ENCODE measurements around the gene HDAC5.
A peak's percentile ranks its signal among the peaks of the same experiment; 100 is the strongest.

The HDAC5 gene

DNA sequence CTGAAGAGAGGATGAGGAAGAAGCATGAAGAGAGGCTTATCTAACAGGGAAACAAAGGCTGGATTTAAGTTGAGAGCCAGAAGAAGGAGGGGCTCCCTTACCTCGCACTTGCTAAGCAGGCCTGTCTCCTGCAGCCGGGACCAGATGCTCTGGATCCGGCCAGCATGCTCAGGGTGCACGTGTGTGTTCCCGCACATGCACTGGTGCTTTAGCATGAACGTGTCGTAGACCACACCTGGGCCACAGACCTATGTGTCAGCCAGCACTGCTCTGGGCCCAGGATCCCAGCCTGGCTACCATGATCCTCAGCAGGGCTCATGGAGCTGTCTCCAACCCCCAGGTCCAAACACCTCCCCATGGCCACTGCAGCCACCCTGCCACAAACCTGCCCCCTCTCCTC lies 38.5 kb downstream of the HDAC5 start:
- no peak for DNase-seq

DNA sequence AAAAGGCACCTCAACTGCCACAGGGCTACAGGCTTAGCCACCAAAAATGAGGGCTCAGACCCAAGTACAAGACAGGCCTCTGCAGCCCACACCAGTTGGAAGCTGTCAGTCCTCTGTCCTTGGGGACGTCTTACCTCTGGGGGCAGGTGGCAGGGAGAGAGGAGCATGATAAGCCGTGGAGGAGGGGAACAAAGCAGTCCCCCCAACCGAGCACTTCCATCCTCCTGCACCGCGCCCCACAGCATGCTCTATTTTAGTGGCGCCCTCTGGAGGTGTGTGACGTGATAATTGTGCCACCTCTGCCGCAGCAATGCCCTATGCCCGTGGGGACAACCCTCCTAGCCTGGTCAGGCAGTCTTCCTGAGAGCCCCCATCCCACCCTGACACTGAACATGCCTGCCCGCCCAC lies 39.3 kb downstream of the HDAC5 start:
- DNase-seq, result no peak

DNA sequence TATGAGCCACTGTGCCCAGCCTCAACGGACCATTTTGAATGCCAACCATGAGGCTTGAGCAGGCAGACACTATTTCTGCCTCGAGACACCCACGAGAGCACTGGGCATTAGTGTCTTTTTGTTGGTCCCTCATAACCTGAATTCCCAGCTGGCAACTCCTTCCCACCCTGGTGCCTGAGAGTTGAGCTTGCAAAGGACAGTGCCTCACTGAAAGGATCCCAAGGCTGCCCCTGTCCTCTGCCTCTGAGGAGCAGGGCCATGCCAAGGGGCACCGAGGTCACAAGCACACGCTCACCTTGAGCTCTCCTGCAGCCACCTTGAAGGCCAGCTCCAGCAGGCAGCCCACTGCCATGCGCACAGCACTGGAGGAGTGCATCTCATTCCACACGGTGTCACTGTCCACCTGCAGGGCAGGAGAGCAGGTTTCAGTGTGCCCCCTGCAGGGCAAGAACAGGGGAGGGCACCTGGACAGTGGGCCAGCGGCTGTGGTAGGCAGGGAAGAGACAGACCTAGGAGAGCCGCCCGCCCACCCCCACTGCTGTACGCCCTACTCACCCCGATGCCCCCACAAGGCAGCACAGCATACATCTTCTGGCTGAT lies 40.1 kb downstream of the HDAC5 start:
- no peak for DNase-seq

DNA sequence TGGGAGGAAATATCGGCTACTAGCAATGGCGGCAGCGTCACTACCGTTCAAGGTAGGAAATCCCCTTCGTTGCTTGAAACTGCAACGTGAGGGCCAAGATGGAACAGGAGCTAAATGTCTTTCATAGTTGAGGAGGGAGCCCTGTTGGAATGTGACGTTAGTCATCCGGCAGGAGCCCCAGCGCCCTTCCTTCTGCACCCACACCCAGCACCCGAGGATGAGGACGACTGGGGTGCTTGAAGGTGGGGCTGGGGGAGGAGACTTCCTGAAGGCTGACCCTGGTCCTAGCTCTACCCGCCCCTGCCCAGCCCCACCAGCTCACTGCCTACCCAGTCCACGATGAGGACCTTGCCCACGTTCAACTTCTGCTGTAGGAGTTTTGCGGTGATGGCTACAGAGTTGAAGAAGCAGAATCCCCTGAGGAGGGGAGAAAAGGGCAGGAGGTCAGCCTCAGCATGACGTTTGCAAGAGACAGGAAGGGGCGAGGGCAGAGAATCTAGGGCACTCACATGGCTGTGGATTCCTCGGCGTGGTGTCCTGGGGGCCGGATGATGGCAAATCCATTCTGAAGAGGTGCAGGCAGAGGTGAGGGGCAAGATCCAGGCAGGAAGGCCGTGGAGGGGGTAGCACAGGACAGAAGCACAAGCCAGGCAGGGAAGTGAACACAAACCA lies 41.0 kb downstream of the HDAC5 start:
- DNase-seq, result no peak

DNA sequence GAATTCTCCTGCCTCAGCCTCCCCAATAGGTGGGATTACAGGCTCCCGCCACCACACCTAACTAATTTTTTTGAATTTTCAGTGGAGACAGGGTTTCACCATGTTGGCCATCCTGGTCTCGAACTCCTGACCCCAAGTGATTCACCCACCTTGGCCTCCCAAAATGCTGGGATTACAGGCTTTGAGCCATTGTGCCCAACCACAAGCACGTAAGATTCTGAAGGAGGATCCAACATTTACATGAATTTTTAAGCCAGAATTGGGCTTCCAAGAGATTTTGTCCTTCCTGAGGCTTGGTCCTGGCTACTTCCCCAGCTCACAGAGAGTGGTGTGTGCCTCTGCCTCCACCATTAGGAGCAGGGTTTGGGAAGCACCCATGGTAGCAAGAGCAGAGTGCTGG lies 41.8 kb downstream of the HDAC5 start:
- DNase-seq, result no peak

DNA sequence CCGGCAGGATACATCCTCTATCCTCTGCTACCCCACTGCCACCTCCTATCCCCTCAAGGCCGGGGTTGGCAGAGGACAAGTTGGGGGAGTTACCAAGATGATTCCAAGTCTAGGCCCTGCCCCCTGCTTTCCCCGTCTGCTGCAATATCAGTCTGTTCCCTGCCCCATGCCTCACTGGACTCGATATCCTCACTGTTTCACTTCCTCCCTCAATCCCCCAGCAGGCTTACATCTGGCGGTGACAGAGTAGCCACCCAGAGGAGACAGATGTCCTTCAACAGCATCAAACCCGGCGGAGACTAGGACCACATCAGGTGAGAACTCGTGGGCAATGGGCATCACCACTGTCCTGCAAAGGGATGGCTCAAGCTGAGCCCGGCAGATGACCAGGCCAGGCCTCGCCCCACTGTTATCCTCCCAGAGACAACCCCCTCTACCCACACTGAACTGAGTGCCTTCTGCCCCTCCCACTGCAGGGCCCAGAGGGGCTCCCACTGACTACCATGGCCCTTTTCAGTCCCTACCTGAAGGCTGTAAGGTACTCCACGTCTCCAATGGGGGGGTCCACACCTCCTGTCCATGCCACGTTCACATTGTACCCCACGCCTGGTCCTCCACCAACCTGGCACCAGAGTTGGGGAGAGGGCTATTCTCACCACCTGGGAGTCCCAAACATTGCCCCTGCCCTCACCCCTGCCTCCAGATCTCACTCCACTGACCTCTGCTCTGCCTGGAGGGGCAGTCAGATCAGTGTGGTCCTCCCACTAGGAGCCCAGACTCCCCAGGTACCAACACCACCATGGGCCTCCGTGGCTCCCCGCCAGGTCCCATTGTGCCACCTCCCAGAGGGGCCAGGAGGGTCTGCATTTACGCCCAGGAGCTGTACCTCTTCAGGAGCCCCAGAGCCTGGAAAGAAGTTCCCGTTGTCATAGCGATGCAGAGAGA lies 43.3 kb downstream of the HDAC5 start:
- no peak for DNase-seq

DNA sequence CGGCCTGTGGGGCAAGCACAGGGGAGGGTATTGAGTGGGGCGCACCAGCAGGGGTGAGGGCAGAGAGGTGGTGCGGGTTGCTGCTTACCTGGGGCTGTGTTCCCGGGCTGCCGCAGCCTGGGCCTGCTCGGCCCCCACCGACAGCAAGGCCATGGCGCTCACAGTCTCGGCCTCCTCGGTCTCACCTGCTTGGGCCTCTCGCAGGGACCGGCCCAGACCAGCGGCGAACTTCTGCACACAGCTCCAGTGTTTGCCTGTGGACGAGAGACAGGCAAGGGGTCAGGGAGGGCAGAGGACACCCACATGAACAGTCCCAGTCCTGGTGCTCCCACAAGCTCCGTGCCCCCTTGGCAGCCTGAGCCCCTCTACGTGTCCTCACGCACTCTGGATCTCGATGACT lies 45.0 kb downstream of the HDAC5 start:
- no peak for DNase-seq

DNA sequence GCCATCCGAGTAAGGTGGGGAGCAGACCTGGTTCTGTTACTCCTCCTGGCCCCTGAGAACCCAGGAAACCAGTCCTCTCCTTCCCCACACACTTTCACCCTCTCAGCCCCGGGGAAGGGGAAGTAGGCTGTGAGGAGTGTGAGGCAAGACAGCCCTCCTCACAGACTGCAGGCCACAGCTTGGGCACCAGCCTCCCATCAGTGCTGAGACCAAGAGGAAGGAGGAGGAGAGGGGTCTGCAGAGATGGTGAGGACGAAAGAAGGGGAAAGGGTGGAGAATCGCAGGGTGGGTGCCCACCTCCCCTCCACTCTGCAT lies 45.9 kb downstream of the HDAC5 start:
- DNase-seq, result no peak

DNA sequence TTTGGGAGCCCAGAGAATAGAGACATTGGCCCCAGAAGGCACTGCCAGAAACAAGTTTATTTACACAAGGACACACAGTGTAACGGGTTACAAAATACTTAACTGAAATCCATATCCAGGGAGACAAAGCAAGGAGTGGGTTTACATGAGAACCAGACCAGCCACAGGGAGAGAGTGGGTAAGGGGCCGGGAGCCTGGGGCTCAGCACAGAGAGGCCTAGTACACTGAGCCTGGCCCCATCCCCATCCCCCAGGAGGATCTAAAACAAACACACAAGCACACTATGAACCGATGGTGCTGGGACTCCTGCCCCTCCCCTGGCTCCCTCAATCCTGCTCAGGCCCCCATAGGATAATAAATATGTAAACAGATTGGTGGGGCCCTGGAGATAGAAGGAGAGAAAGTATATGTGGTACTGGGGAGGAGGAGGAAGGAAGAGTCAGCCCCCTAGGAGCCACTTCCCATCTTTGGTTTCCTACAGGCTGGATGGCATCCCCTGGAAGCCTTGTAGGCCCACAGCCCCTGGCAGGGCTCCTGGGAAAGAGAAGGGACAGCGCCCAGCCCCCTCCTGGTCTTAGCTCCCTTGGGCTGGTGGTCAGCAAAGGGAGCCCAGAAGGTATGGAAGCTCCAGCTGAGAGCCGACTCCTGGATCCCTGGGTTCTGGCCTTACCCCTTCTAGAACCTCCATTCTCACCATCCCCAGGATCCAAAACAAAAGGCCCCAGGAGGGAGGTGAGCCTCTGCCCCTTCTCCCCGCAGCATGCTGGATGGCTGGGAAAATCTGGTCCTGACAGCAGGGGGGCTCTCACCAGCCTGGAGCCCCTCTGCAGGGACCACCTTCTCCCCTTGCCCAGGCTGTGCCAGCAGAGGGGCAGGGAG lies 46.5 kb downstream of the HDAC5 start:
- no peak for DNase-seq

DNA sequence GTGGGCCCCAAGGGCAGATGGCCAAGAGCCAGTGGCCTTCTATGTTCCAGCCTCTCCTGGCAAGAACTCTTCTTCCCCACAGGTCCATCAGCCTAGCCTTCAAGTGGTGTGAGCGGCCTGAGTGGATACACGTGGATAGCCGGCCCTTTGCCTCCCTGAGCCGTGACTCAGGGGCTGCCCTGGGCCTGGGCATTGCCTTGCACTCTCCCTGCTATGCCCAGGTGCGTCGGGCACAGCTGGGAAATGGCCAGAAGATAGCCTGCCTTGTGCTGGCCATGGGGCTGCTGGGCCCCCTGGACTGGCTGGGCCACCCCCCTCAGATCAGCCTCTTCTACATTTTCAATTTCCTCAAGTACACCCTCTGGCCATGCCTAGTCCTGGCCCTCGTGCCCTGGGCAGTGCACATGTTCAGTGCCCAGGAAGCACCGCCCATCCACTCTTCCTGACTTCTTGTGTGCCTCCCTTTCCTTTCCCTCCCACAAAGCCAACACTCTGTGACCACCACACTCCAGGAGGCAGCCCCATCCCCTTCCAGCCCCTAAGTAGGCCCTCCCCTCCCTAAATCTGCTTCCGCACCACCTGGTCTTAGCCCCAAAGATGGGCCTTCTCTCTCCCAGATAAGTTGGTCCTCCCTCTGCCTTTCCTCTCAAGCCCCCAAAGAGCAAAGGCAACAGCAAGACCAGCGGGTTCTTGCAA lies 47.7 kb downstream of the HDAC5 start:
- no peak for DNase-seq

DNA sequence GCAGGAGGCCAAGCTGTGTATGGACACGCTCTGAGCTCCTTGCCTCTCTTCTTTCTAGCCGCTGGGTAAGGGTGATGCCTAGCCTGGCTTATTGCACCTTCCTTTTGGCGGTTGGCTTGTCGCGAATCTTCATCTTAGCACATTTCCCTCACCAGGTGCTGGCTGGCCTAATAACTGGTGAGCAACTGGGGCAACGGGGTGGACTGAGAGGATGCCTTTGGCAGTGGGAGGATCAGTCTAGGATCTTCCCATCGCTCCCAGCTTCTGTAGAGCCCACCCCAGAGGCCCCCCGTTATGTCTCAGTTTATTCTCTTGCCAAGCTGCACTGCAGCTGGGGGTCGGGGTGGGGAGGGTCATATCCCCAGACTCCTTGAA lies 48.5 kb downstream of the HDAC5 start:
- no peak for DNase-seq

DNA sequence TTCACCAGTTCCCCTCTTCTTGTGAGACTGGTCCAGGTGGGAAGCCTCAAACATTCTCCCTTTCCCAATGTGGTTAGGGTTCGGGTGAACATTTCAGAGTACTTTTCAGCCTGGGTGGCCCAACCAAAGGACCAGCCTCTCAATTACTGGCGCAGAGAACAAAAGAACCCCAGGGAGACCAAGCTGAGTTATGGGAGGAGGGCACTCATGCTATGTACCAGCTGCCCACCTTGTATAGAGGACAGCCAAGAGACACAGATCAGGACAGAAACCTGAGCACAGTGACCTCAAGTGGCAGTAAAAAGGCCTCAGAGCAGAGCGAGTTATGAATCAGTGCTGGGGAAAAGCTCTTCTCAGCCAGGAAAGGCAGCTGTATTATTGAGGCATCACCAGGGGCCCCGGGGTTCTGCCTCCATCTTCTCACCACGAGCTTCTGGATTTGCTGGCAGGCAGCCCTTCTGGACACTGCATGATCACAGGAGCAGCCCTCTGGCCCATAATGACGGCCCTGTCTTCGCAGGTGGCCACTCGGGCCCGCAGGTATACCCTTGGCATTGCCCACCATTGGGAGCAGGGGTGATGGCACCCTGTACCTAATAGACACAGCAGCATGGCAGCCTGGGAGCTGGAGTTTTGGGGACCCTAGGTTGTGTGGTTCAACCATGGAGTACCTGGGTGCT lies 49.1 kb downstream of the HDAC5 start:
- DNase-seq, result no peak

DNA sequence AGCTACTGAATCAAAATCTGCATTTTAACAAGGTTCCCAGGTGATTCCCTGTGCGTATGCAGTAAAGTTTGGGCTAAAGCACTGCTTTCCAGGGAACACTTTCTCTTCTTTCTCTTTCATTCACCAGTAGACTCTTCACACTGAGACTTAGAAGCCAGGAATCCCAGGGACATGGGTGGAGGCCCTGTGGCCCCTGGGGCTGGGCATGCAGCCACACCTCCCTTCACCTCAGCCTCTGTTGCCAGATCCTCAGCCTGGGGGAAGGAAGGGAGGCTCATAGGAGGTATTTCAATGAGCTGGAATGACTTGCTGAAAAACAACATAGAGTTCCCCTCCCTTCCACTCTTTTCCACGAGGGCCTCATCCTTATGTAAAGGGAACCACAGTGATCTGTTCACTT lies 51.7 kb downstream of the HDAC5 start:
- DNase-seq, result no peak

DNA sequence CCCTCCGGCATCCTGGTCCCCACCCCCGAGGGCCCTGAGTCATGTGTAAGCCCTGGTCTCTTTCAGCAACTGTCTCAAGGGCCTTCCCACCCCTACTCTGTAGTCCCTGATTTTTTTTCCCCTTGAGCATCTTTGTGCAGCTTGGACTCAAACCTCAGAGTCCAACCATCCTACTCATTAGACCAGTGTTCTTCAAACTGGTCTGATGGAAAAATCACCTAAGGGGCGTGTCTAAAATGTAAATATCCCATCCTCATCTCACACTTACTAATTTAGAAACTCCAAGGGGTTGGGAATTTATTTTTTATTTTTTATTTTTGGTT lies 52.3 kb downstream of the HDAC5 start:
- no peak for DNase-seq

DNA sequence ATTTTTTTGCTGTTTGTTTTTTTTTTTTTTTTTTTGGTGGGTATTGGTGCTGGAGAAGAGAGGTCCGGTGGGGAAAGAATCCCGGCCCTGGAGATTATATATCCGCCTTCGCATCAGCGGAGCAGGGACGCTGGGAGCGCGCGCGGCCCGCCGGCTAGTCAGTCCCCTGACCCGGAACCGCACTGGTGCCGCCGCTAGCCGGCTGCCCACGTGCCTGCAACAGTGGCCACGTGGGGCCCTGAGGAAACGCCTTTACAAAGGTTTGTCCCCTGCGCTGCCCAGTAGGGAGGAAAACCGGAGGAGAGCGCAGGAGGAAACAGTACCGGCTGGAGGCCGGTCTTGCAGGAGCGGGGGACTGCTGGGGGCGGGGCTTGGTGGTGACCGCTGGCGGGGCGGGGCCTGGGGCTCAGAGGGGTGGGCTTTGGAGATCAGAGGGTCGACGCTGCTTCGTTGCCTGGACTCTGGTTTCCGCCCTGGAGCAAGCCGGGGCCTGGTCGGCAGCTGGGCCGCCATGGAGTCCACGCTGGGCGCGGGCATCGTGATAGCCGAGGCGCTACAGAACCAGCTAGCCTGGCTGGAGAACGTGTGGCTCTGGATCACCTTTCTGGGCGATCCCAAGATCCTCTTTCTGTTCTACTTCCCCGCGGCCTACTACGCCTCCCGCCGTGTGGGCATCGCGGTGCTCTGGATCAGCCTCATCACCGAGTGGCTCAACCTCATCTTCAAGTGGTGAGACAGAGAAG lies 52.8 kb downstream of the HDAC5 start, which contains the start of gene G6PC3:
Gene G6PC3, plus strand, starts transcription at position 281 of the 743 bp plus-strand sequence. Its CDS starts 231 bp downstream, at position 512.
- peak; percentile 48 for DNase-seq

DNA sequence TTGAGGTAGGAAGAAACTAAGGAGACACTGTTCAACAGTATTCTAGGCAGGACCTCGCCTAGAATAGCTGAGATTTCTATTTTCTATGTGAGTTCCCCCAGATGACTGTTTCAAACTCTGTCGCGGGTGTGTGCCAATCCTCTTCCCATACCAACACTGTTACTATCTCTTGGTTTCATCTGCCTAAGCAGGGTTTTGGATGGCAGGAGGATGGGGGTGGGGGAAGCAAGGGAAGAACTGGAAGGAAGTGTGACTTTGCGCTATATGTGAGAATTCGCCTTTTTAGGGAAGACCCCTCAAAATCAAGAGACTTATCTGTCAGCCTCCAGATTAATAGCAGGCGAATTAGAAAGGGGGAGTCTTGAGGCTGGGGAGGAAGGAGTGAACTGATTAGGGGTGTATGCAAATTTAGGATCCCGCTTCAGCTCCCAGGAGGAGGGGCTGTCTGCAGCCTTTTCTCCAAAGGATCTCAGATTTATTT lies 53.4 kb downstream of the HDAC5 start:
- no peak for DNase-seq

DNA sequence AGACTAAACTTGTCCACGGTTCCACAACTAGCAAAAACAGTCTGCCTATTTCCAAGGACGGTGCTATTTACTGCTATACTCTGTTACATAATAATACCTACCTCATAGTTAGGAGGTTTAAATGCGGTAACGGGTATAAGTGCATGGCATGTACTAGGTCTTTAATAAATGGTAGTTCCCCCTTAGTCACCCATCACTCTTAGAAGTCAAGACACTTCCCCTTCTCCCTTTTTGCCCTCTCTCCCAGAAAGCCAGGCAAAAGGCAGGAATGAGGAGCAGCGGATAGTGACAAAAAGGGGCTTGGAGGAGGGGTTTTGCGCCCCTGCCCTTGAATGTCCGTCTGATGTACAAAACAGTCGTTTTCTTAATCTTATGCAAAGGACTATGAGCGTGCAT lies 55.9 kb downstream of the HDAC5 start:
- DNase-seq, result no peak

DNA sequence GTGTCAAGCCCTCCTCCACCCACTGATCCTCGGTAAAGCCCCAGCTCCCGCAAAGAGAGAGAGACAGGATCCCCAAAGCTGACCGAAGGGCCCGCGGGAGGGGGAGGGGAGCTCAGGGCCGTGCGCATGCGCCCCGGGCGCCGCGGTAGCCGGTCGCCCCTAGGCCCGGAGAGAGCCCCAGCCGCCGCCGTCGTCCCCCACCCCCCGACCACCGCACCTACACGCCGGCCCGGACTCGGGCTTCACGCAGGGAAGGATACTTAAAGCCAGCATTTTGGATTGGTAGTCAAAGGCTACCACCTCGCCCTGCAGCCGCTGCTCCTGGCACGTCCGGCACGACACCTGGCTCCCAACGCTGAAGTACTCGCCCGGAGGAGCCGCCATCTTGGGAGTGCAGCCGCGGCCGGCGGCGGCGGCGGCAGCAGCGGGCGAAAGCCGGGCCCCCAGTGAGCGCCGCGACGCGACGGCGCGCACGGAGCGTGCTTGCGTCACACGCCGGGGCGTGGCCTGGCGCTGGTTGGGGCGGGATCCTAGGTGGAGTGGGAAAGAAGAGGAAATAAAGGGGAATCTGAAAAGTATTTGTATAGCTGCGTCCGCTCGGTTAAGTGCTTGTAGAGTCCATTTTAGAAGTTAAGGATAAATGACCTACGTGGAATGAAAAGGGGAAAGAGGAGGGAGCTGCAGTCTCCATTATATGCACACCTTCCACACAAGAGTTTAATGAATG lies 57.1 kb downstream of the HDAC5 start, which contains the start of gene LSM12:
Gene LSM12, minus strand, starts transcription at position 468 of the 727 bp plus-strand sequence. Its CDS starts 84 bp downstream, at position 384.
- peak; percentile 83 for DNase-seq

DNA sequence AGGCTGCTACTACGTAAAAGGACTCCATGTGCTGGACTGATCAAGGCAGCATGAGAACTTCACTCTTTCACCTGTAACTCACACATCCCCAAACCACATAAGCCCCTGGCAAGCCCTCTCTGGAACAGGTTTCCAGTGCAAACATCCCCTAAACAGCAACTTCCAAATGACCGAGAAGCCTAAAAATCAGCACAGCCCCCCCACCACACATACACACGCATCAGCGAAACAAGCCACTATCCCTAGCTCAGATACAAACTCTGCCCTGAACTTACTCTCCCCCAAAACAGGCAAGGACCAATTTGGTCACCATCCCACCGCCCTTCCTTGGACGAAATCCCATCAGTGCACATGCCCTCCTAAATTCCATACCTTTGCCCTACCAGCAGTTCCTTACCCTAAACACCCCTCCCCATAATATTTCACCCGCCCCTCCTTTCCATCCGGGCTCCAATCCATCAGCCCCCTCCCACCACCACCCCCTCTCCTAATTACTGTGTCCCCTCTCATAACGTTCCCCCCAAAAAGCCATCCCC lies 57.7 kb downstream of the HDAC5 start:
- DNase-seq, result no peak

All from activated CD4-positive, alpha-beta T cell treated with anti-CD3 and anti-CD28 coated beads for 1 hour (primary cell).